ENCODE results near the gene ARID1B. TPM values are rescaled to one million over a fixed set of nuclear protein-coding genes. Genes with fewer than 3 reads are reported as not detected.

Gene ARID1B
- 91.7 TPM for total RNA-seq (2021; ENCODE audit: unreplicated experiment)
- 53.4 TPM for polyA plus RNA-seq (2012; ENCODE audit: insufficient read length)
- Bru-seq, nascent RNA, result percentile 95 among the genes with signal in this experiment
- BruChase-seq, experiment 1, labeled RNA remaining after a 2-hour chase, result percentile 84 among the genes with signal in this experiment
- BruChase-seq, experiment 2, labeled RNA remaining after a 6-hour chase, result percentile 81 among the genes with signal in this experiment
- long read RNA-seq, full-length matches to known transcripts, result 47 of 162 reads
- long read RNA-seq, partial matches to known transcripts, result 88 of 162 reads
- long read RNA-seq, other reads (novel, unspliced or antisense), result 27 of 162 reads

DNA sequence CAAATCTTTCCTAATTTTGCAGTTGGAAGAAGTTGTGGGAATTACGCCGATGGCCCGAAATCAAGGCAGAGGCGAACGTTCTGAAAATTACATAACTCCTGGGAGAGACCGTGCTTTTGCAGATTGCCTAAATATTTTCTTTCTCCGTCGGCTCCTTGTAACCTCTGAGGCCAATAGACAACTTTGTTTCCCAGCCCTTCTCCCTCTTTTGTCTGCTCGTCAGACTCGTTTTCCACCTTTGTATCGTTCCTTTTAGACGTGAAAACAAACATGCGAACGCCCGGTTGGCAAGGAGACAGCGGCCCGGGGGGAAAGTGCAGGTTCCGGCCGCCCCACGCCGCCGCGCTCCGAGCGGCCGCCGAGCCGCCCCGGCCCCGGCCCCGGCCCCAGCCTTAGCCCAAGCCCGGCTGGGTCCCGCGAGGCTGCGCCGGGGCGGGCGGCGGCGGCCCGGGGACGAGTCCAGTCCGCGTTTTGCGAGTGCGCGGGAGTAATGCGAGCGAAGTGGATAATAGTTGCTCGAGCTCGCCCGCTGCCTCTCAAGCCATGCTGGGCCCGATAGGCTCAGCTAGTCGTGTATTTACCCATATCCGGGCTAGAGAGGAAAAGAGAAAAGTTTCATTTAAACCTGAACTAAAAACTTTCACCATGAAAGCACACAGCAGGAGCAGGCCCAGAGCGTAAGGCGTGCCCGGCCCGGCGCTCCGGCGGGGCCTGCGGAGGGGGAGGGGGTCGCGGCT, at the start of gene ARID1B:
ARID1B (plus strand) TSS at position 539 of the 737 bp plus-strand sequence. CDS start 303 bp downstream, outside the sequence.
- Histone ChIP-seq H3K27ac (ENCODE audit: low read length) (peak within 1 kb of the TSS; percentile 90), H3K27me3 (ENCODE audit: control insufficient read depth, insufficient read depth, low read length) (no peaks in the 10 kb centered on the region), H3K4me1 (ENCODE audit: control insufficient read depth, insufficient read depth, low read length) (peaks cover 33% of the 10 kb centered on the region), H3K4me3 (ENCODE audit: low read depth in 2 of 2, low read length in 2 of 2) (peak within 1 kb of the TSS; percentile 83 to 91), H3K36me3 (ENCODE audit: control insufficient read depth, insufficient read depth, low read length) (no peaks in the 10 kb centered on the region; the same call in 1 of the 2 replicates), H3K9me3 (ENCODE audit: control insufficient read depth, insufficient read depth, low read depth, low read length) (no peaks in the 10 kb centered on the region)
- TF ChIP-seq SIN3A (IDR thresholded peaks at IDR 0.05; ENCODE audit: borderline replicate concordance, insufficient read depth, low read depth, low read length) (0 out of 2 replicates have a peak, but pooled peaks have one; percentile 36), TCF7L2 (IDR thresholded peaks at IDR 0.05; ENCODE audit: low read depth, low read length) (no peak)
- BruUV-seq (replicated peaks), result no TSS peak
- CTCF ChIA-PET, result interaction anchor here (0.6 kb wide), 1 partner anchor 836 kb away, joined by 3 read pairs; no protein-coding TSS in a partner anchor
- POLR2A ChIA-PET, result interaction anchor here (0.7 kb wide), 1 partner anchor 256 kb away, joined by 3 read pairs; no protein-coding TSS in a partner anchor
- DNase-seq (ENCODE audit: low read depth, low spot score), result peak; percentile 15
- intact Hi-C loops (cut with micrococcal nuclease; ENCODE audit: unreplicated experiment), result loop anchor here (1.0 kb wide), 1 partner anchor 89 kb away; no protein-coding TSS in a partner anchor
- in situ Hi-C loops (cut with HindIII; ENCODE audit: low pct_unique_long_range_greater_than_20kb, low sequenced_read_pairs), result no loop called here
- ATAC-seq, result peak; percentile 56

DNA sequence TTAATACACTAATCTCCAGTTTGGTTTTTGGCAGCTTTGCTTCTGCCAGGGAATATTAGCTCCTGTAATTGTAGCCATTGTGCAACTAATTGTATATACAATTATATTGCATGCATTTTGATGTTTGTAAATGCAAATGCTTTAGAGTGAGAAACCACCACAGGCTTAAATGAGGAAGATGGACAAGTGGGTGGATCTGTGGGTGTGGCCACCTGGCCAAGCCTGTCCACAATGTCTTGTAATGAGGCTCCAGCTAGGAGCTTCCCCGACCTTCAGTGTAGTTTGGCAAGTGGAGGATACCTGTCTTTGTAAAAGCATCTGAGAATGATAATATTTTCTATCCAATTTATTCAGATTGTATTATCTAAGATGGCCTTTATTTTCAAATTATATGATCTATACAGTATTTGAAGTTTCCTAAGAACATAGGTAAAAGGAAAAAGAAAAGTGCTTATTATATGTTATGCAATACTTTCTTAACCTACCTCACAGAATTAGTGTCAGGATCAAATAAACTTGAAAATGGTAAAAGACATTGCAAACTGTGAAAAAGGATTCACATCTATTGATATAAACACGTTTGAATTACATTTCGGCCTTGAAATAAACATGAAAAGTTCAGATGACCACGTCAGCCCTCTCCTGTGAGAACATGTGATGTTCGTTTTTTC, 49.3 kb upstream of the ARID1B start:
- Histone ChIP-seq H3K4me3 (ENCODE audit: low read depth in 2 of 2, low read length in 2 of 2) (no peak overlapping the region), H3K36me3 (ENCODE audit: control insufficient read depth, insufficient read depth, low read length) (no peaks in the 10 kb centered on the region), H3K27me3 (ENCODE audit: control insufficient read depth, insufficient read depth, low read length) (no peaks in the 10 kb centered on the region), H3K9me3 (ENCODE audit: control insufficient read depth, insufficient read depth, low read depth, low read length) (no peaks in the 10 kb centered on the region), H3K27ac (ENCODE audit: low read length) (no peak overlapping the region), H3K4me1 (ENCODE audit: control insufficient read depth, insufficient read depth, low read length) (no peaks in the 10 kb centered on the region)
- ChIA-PET CTCF (no interaction called here), POLR2A (interaction anchor here (0.5 kb wide), 1 partner anchor 28 kb away, joined by 10 read pairs; no protein-coding TSS in a partner anchor)
- TF ChIP-seq, protein P1, sequence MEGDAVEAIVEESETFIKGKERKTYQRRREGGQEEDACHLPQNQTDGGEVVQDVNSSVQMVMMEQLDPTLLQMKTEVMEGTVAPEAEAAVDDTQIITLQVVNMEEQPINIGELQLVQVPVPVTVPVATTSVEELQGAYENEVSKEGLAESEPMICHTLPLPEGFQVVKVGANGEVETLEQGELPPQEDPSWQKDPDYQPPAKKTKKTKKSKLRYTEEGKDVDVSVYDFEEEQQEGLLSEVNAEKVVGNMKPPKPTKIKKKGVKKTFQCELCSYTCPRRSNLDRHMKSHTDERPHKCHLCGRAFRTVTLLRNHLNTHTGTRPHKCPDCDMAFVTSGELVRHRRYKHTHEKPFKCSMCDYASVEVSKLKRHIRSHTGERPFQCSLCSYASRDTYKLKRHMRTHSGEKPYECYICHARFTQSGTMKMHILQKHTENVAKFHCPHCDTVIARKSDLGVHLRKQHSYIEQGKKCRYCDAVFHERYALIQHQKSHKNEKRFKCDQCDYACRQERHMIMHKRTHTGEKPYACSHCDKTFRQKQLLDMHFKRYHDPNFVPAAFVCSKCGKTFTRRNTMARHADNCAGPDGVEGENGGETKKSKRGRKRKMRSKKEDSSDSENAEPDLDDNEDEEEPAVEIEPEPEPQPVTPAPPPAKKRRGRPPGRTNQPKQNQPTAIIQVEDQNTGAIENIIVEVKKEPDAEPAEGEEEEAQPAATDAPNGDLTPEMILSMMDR (IDR thresholded peaks at IDR 0.05), result no peak
- TF ChIP-seq, protein P2, sequence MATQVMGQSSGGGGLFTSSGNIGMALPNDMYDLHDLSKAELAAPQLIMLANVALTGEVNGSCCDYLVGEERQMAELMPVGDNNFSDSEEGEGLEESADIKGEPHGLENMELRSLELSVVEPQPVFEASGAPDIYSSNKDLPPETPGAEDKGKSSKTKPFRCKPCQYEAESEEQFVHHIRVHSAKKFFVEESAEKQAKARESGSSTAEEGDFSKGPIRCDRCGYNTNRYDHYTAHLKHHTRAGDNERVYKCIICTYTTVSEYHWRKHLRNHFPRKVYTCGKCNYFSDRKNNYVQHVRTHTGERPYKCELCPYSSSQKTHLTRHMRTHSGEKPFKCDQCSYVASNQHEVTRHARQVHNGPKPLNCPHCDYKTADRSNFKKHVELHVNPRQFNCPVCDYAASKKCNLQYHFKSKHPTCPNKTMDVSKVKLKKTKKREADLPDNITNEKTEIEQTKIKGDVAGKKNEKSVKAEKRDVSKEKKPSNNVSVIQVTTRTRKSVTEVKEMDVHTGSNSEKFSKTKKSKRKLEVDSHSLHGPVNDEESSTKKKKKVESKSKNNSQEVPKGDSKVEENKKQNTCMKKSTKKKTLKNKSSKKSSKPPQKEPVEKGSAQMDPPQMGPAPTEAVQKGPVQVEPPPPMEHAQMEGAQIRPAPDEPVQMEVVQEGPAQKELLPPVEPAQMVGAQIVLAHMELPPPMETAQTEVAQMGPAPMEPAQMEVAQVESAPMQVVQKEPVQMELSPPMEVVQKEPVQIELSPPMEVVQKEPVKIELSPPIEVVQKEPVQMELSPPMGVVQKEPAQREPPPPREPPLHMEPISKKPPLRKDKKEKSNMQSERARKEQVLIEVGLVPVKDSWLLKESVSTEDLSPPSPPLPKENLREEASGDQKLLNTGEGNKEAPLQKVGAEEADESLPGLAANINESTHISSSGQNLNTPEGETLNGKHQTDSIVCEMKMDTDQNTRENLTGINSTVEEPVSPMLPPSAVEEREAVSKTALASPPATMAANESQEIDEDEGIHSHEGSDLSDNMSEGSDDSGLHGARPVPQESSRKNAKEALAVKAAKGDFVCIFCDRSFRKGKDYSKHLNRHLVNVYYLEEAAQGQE (IDR thresholded peaks at IDR 0.05; ENCODE audit: insufficient read depth in 1 of 2, low read depth in 2 of 2, low read length in 1 of 2), result no peak
- TF ChIP-seq POLR2AphosphoS5 (IDR thresholded peaks at IDR 0.05; ENCODE audit: low read depth, low read length) (no peak), SIN3A (IDR thresholded peaks at IDR 0.05; ENCODE audit: borderline replicate concordance, insufficient read depth, low read depth, low read length) (no peak), TCF7L2 (IDR thresholded peaks at IDR 0.05; ENCODE audit: low read depth, low read length) (no peak)
- in situ Hi-C loops (cut with HindIII; ENCODE audit: low pct_unique_long_range_greater_than_20kb, low sequenced_read_pairs), result no loop called here
- intact Hi-C loops (cut with micrococcal nuclease; ENCODE audit: unreplicated experiment), result no loop called here
- BruUV-seq (replicated peaks), result no TSS peak
- no peak for ATAC-seq
- DNase-seq (ENCODE audit: low read depth, low spot score), result no peak
